ENCODE results near the gene USP17L12. TPM values are rescaled to one million over a fixed set of nuclear protein-coding genes. Genes with fewer than 3 reads are reported as not detected.

The USP17L12 gene
- total RNA-seq, 1 donor from 2014 or later = not detected

Other genes starting within 250 kb of the USP17L12 start
- gene FAM90A26, start 49.7 kb upstream of the USP17L12 start, total RNA-seq = not detected
- gene USP17L10, start 9.5 kb upstream of the USP17L12 start, total RNA-seq = not detected
- not detected for gene USP17L11, start 4.7 kb upstream of the USP17L12 start, total RNA-seq
- not detected for gene USP17L13, start 4.7 kb downstream of the USP17L12 start, total RNA-seq
- gene USP17L15, start 14.2 kb downstream of the USP17L12 start, total RNA-seq = not detected
- gene USP17L17, start 23.7 kb downstream of the USP17L12 start, total RNA-seq = not detected
- not detected for gene USP17L18, start 28.5 kb downstream of the USP17L12 start, total RNA-seq
- gene USP17L19, start 33.2 kb downstream of the USP17L12 start, total RNA-seq = not detected
- gene USP17L20, start 38.0 kb downstream of the USP17L12 start, total RNA-seq = not detected
- gene USP17L21, start 42.7 kb downstream of the USP17L12 start, total RNA-seq = not detected
- not detected for gene USP17L22, start 47.5 kb downstream of the USP17L12 start, total RNA-seq
- not detected for gene USP17L24, start 105.0 kb downstream of the USP17L12 start, total RNA-seq
- not detected for gene USP17L25, start 109.8 kb downstream of the USP17L12 start, total RNA-seq
- not detected for gene USP17L26, start 114.5 kb downstream of the USP17L12 start, total RNA-seq
- not detected for gene USP17L5, start 119.3 kb downstream of the USP17L12 start, total RNA-seq
- gene USP17L27, start 124.0 kb downstream of the USP17L12 start, total RNA-seq = not detected
- not detected for gene USP17L28, start 128.7 kb downstream of the USP17L12 start, total RNA-seq
- not detected for gene USP17L29, start 133.5 kb downstream of the USP17L12 start, total RNA-seq
- not detected for gene USP17L30, start 143.0 kb downstream of the USP17L12 start, total RNA-seq
- gene DEFB131A, start 224.3 kb downstream of the USP17L12 start, total RNA-seq = not detected

Measured in sciatic nerve (tissue), 1 donor.